GM21515 (cell line): Measurements from ENCODE around the gene UBE2O.
"Not testable (repeated sequence)": the region's sequence is repeated elsewhere in the genome, so short reads cannot be mapped to it uniquely, and the experiment has no call there.

Experiments
- ATAC-seq: cut with Tn5 transposase; IDR thresholded peaks from one replicate; pipeline ENCODE4 v1.9.1; 2021; ENCODE audit not compliant: unreplicated experiment

The UBE2O gene

GRCh38 chr17:76353599-76354316, 99.2 kb downstream of the UBE2O start, which contains the start of gene PRPSAP1:
Gene PRPSAP1, minus strand, starts transcription at chr17:76353916. Its CDS starts 213 bp downstream, at chr17:76353703.
- peak; percentile 92 for ATAC-seq

- peak; percentile 13 for ATAC-seq
Measured at GRCh38 chr17:76353004-76353598, 99.9 kb downstream of the UBE2O start.

- no peak for ATAC-seq
Measured at GRCh38 chr17:76351526-76352071, 101.4 kb downstream of the UBE2O start.

GRCh38 chr17:76350463-76350862, 102.5 kb downstream of the UBE2O start:
- no peak for ATAC-seq

GRCh38 chr17:76346936-76347335, 106.0 kb downstream of the UBE2O start:
- not testable (repeated sequence) for ATAC-seq

GRCh38 chr17:76345377-76345974, 107.5 kb downstream of the UBE2O start:
- no peak for ATAC-seq

- ATAC-seq: no peak
Measured at GRCh38 chr17:76343106-76343505, 109.8 kb downstream of the UBE2O start.

GRCh38 chr17:76341301-76341700, 111.7 kb downstream of the UBE2O start:
- ATAC-seq: no peak
